Measurements from ENCODE around the gene ADGRG1. TPM values are rescaled to one million over a fixed set of nuclear protein-coding genes. Genes with fewer than 3 reads are reported as not detected.

ADGRG1 gene
- polyA plus RNA-seq, 1 donor, result 74.1 TPM

DNA sequence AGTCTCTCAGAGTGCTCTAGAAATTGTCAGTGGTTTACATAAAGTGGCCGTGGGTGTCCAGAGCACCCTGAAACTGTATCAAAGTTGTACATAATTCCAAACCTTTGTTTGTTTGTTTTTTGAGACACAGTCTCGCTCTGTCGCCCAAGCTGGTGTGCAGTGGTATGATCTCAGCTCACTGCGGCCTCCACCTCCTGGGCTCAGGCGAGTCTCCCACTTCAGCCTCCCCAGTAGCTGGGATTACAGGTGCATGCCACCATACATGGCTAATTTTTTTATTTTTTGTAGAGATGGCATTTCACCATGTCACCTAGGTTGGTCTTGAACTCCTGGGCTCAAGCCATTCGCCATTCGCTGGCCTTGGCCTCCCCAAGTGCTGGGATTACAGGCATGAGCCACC is 24.3 kb upstream of the ADGRG1 start:
- no peak for DNase-seq

DNA sequence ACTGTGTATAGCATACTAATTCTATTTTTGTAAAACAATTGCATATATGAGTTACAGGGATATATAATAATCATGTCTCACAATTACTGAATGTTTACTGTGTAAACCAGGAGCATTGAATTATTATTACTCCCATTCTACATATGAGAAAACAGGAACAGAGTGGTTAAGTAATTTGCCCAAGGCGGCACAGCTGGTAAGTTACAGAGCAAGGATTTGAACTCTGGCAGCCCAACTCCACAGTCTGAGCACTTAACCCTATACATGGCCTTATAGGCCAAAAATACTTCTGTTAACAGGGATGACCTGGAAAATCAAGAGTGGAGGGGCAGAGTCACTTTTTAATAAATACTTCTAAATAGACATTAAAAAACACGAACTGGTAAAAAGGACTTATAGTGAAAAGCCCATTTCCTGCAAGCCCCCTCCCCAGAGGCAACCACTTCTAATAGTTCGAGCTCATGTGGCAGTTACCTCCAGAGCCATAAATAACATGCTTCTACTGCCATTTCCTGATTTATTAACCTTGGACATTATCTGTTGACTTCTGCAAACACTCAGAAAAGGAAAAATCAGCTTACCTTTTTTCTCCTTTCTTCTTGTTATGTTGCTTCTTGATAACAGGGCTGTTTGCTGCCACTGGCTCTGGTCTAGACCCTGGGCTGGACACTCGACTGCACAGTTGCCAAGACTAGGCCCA is 22.1 kb upstream of the ADGRG1 start:
- no peak for DNase-seq

DNA sequence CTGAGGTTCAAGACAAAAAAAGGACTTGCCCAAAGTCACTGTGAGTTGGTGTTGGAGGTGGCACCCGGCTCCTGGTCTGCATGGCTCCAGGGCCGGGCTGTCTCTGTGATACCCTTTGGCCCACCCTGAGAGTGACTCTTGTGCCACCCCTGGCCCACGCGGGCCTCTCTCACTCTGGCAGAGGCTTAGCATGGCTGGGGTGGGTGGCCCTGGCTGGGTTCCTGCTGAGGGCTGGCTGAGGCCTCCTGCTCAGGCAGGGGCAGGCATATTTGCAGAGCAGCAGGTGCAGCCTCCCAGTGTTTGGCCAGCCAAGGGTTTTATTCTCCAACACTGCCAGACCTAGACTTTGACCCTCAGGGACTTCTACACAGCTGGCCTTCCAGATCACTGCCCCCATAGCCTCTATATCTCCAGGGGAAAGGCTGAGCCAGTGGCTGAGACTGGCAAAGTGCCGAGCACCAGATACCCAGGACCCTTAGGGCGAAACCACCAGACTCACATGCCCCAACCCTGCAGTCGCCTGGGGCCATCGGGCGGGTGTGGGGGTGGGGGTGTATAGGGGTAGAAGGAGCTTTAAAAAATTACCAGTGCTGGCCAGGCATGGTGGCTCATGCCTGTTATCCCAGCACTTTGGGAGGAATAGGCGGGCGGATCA is 21.5 kb upstream of the ADGRG1 start:
- DNase-seq, result no peak

DNA sequence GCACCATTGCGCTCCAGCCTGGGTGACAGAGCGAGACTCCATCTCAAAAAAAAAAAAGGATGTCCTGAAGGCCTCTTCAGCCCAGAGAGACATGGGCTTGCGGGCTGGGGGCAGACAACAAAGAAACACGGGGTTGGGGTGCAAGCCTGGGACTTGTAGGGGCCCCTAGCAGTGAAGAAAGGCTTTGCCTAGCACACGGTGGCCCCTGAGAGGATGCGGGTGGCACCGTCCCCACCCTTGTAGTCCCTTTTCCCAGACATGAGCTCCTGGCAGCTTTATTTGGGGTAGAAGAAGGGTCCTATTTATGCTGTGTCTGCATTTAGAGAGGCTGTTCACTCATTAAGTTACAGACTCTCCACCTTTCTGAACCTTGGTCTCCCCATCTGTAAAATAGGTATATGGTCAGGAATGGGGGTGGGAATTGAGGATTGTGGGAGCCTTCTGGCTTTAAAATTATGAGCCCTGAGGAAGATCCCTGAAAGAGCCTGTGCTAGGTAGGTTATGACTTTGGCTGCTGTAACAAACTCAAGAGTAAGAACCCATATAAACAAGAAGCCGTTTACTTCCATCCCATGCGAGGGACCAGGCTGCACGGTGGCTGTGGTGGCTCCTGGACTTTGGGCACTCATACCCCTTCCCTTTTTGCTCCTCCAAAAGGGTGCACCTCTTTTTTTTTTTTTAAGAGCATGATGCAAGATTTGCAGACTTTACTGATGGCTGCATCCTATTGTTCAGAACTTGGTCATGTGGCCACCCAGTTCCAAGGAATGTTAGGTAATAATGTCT is 20.6 kb upstream of the ADGRG1 start:
- no peak for DNase-seq

DNA sequence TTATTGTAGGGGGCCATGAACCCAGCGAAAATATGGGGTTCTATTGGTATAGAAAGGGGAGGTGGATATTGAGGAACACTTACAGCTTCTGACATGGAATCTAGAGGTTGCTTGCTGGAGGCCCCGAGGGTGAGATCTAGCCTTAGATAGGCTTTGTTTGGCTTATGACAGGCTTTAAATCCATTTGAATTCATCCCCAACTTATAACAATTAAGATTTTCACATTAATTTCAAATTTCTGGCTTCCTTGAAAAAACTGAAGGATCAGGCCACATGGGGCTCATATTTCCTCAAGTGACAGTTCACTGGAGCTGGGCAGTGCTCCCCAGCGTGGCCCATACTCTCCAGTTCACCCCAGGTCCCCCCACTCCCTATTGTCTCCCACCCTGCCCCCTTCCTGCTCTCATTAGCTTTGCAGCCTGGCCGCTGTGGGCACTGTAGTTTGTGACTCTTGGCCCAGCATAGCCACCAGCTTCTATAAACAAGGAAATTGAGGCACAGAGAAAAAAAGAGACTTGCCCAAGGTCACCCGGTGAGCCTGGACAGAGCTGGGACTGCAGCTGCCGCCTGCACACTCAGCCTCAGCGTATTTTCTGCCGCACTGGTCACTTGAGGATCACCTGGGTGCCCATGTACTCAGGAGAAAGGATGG is 19.8 kb upstream of the ADGRG1 start:
- no peak for DNase-seq

DNA sequence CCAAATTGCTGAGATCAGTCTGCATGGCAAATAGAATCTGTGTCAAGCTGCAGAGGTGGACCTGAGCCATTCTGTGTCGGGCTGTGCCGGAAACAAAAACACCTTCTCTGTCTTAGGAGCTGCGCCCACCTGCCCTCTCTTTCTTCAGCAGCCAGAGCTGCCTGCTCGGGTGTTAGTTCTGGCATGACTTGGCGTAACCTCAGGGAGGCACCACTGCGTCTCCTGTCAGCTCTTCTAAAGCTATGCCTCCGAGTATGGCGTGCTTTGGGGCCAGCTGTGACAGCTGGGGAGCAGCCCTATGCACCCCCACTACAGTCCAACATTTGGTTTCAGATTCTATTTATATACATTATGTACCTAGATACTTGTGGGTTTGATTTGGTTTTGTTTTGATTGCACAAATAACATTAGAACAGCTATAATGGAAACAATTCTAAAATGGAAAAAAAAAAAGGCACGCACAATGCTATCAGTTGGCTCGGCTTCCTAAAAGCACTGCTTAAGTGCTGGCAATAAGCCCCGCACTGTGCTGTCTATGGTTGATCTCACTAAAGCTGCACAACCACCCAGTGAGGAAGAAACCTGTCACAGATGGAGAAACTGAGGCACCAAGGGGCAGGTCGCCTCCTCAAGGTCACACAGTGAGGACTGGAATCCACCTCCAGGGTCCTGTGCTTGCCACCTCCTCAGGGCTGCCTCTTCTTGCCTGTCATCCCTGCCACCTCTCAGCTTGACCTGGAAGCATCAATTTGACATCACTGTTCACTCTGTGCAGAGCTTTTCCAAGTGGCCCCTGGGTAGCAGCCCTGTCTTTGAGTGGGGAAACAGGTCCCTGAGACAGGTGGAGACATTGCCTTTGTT is 18.7 kb upstream of the ADGRG1 start:
- DNase-seq, result no peak

DNA sequence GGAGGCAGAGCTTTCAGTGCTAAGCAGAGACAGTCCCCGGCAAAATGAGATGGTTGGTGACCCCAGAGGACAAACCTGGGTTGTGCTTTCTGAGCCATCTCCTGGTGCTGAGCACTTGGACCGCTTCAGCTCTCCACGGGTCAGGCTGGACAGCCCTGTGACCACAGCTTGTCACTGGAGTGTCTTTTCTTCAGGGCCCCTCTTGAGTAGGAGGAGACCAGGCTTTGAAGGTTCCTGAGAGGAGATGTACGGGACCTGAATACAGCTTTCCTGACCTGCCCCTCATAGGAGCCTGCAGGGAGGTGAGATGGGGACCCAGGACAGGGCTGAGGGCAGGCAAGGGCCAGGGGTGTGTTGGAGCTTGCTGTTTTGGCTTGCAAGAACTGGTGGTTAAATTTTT is 17.8 kb upstream of the ADGRG1 start:
- no peak for DNase-seq

DNA sequence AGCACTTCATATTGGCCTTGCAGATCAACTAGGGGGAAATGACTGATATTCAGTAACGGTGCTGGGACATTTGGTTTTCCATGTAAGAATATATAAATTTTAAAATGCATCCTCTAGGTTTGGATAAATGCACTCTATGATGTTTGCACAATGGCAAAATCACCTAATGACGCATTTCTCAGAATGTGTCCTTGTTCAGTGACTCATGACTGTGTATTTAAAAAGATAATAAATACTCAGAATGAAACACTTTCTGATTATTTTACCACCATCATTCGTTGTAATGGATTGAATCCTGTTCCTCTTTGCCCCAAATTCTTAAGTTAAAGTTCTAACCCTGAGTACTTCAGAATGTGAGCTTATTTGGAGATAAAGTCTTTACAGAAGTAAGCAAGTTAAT is 17.2 kb upstream of the ADGRG1 start:
- no peak for DNase-seq

DNA sequence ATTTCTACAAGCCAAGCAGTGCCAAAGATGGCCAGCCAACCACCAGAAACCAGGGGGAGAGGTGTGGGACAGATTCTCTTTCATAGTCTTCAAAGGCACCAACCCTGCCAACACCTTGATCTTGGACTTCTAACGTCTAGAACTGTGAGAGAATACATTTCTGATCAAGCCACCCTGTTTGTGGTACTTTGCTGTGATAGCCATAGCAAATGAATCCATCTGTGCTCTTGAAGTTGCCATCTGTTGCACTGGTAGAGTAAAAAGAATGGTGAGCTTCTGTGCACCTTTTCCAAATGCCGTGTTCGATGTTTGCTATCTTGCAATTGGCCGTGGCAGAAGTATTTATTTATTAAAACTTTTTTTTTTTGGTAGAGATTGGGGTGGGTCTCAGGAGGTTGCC is 16.7 kb upstream of the ADGRG1 start:
- no peak for DNase-seq

DNA sequence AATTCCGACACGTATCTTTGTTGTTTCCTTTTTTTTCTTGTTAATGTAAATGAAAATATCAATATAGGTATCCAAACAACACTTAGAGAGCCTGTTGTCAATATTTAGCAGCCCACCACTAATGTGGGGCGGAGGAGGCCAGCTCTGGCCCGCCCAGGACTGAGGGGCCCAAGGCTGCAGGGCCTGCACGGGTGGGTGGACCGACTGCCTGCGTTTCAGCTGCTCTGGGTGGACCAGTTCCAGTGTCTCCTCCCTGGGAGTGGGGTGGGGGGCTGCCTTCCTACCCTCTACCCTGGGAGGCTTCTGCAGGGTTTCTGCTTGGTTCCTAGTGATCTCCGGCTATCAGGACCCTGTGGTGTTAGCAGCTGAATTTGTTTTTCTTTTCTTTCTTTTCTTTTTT is 15.9 kb upstream of the ADGRG1 start:
- no peak for DNase-seq

DNA sequence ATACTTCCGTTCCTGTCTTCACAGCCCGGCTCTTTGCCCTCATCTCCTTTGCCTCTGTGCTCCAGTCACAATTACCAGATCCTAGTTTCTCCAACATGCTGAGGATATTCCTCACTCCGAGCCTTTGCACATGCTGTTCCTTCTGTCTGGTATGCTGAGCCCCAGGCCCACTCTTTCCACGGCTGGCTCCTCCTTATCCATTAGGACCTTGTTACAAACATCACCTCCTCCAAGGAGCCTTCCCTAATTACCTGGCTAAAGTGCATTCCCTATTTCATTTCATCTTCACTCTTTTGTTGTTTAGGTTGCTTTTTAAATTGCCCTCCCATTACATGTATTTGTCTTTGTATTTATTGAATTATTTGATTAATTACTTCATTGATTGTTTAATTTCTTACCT is 14.9 kb upstream of the ADGRG1 start:
- DNase-seq, result no peak

DNA sequence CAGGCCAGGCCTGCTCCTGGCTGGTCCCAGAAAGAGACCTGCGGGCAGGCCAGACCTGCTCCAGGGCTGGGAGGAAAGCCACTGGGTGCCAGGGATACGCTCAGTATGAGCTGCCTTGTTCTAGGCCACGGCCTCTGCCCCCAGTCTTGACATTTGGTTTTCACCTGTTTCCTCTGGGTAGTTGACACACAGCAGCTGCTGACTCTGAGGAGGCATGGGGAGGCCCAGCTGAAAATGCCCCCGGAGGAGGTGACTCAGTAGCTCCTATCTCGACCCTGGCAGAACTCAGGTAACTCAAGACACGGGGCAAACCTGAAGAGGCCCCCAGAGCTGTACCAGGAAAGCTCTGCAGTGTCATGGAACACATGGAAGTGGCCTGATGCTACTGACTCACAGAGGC is 13.9 kb upstream of the ADGRG1 start:
- no peak for DNase-seq

DNA sequence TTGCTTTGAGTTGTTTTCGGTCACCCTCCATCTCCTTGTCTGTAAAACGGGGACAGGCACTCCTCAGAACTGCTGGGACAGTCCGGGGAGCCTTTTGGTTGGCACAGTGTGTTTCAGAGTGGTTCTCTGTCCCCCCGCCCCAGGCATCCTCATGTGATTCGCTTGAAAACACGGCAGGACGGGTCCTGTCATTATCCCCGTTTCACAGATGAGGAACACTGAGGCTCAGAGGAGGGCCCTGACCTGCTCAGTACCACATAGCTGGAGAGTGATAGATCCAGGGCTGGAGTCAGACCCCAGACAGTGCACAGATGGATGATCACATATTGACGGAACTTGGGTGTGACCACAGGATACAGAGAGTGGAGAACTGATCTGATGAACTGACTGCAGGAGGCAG is 13.5 kb upstream of the ADGRG1 start:
- no peak for DNase-seq

DNA sequence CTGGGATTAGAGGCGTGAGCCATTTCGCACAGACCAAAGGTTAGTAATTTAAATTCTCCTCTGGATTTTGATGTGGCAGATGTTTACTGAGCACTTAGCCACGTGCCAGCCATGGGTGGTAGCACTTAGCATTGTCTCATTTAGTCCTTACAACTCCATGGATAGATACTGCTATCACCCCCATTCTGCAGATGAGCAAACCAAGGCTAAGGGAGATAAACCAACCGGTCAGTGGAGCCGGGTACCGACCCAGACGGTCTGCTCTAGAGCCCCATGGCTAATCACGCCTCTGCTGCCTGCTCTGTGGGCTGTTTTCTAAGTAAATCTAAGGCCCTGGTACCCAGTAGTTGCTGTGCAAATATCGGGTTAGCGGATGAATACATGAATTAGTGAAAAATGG is 12.6 kb upstream of the ADGRG1 start:
- DNase-seq, result no peak

DNA sequence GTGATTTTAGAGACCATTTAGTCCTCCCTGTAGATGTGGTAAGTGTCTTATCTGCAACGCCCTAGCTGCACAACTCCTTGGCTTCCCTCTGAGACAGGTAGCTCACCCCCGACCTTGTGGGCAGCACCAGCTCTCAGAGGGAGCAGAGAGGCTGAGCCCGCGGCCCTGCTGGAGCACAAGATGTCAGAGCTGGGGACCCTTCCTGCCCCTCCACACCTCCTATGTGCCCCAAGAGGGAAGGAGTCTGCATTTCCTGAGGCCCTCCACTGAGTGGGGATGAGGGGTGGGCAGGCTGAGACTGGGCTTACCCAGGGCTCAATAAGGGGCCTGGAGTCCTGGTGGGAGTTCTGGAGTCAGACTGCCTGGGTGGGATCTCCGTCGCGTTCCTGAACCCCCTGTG is 12.2 kb upstream of the ADGRG1 start:
- no peak for DNase-seq

DNA sequence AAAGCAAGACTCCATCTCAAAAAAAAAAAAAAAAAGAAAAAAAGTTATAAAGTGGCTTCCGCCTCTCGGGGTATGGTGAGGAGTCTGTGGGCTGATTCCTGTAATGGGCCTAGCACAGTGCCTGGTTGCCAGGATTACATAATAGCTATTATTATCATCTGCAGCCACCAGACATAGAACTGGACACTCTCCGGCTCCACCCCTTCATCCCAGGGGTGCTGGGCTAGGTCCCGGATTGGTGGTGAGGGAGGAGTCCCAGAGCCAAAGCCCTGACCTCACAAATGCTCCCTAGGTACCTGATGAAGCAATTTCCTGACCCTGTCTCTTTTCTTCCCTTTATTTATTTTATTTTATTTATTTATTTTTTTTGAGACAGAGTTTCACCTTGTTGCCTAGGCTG is 11.6 kb upstream of the ADGRG1 start:
- no peak for DNase-seq

DNA sequence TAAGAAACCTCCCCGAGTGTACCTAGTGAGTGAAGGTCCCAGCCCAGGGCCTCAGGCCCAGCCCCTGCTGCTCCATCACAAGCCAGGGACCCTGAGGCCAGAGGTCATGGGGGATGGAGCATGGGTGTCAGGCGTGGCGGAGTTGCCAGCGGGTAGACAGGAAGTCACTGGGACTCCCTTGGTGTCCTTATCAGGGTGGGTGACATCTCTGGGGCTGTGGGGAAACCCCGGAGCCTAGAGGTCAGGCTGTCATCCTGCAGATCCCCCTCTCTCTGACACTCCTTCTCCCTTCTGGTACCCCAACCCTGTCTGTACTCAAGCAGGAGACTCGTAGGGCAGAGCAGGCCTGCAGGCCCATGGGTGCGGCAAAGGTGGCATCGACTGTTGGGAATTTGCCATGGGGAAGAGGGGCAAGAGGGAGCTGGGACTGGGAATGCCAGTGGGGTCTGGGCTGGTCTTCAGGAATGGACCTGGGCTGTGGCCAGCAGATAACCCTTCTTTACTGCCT is 10.8 kb upstream of the ADGRG1 start:
- DNase-seq, result no peak

DNA sequence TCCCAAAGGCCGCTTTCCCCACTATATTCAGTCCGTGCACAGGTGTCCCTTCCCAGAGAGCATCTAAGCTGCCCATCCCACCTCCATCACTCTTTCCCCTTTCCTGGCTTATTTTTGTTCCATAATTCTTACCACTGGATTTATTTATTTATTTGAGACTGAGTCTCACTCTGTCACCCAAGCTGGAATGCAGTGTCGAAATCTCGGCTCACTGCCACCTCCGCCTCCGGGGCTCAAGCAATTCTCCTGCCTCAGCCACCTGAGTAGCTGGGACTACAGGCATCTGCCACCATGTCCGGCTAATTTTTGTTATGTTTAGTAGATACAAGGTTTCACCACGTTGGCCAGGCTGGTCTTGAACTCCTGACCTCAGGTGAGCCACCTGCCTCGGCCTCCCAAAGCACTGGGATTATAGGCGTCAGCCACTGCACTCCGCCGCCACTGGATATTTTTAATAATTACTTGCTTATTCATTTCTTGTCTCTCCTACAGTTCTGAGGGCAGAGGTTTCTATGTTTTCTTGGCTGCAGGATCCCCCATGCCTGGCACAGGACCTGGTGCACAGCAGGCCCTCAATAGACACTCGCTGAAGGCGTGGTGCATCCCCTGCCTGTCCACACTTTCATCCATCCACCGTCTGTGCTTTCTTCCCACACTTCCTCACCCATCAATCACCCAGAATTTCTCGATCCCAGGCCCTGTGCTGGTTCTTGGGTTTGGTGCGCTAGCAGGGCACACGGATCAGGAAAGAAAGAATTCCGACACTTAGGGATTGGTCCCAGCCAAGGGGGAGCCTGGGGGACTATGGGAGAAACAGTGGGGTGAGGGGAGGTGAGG is 9.9 kb upstream of the ADGRG1 start:
- DNase-seq, result no peak

DNA sequence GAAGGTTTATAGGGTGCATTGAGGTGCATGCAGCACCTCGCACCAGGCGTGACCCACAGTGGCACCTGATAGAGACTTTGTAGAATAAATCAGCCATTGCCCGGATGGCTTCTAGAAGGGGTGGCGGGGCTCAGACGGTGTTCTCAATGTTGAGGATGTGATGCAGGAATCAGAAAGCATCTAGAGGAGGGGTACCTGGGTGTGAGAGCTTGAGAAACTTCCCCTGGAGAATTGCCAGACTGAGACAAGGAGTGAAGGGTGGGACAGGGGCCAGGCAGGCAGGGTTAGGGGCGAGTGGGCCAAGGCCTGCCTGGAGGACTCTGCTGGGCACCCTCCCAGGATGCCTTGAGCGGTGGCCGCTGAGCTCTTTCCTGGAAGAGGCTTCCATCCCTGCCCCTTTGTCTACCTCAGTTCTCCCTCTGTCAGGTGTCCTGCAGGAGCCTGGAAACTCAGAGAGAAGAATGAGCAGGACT is 9.3 kb upstream of the ADGRG1 start:
- no peak for DNase-seq

DNA sequence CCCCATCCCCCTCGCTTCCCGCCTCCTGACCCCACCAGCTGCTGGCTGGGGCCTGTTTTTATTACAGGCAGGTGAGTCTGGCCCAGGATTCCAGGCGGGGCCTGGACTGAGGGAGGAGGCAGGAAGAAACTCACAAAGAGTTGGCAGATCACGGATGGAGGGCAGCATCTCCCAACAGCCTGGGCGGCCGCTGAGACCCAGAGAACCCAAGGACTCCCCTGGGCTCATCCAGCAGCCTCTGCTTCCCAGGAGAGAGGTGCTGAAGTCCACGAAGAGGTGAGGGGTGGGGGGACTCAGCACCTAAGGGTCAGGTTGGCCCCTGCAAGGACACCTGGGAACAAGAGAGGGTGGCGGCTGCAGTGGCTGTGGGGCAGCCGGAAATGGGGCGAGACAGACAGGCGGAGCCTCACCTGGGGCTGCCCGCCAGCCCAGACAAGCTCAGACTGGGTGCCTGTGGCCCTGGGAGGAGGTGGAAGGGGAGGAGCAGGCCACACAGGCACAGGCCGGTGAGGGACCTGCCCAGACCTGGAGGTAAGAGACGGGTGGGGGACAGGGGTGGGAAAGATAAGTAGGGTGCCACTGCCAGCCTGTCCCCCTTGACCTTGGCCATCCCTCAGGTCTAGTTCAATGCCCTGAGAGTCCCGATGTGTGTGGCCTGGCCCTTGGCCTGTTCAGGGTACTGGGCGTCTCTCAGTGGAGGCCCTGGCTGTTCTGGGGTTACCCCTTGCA is 8.7 kb upstream of the ADGRG1 start:
- DNase-seq, result peak; percentile 60

Measured in left kidney (tissue), 2 donors.